Colonic mucosa (tissue), 4 donors: Measurements from ENCODE around the gene BCAM. TPM values are rescaled to one million over a fixed set of nuclear protein-coding genes. Genes with fewer than 3 reads are reported as not detected.

Source experiments
- DNase-seq: peaks from one replicate; pipeline ENCODE4 v3.0.0-alpha.2; 2020
- H3K27ac ChIP-seq: fragments of 200-600 bp; one replicate; pipeline ENCODE4 v1.8.0; 2021
- H3K27me3 ChIP-seq: fragments of 200-600 bp; one replicate; pipeline ENCODE4 v1.8.0; 2021
- H3K36me3 ChIP-seq: fragments of 200-600 bp; one replicate; pipeline ENCODE4 v1.8.0; 2021
- H3K4me1 ChIP-seq: fragments of 200-600 bp; one replicate; pipeline ENCODE4 v1.8.0; 2021; ENCODE audit warnings: mild to moderate bottlenecking
- H3K4me3 ChIP-seq: fragments of 200-600 bp; one replicate; pipeline ENCODE4 v1.8.0; 2021
- H3K9ac ChIP-seq, 2 donors: one replicate each; pipeline ENCODE4 v1.7.0; 2013; ENCODE audit warnings: control low read depth in 2 of 2, low read depth in 2 of 2, low read length in 2 of 2
- H3K9me3 ChIP-seq: fragments of 200-600 bp; one replicate; pipeline ENCODE4 v1.8.0; 2021
- intact Hi-C: fragments of 100-400 bp; cut with DNase I; formaldehyde crosslinking; loops from one replicate; pipeline ENCODE4 v1.14.1; 2022
- total RNA-seq, 2 donors: library from RNA; stranded (reverse); fragmentation: NEBNext Ultra II Directional in 1 of 2; extraction: Animal tissue kit (Norgen Biotek cat#: 25700) in 1 of 2; gene quantifications; one replicate each; pipeline ENCODE4 v1.2.1, GENCODE V29; 2021
- TF ChIP-seq, protein P1 (sequence below): fragments of 200-600 bp; IDR thresholded peaks from one replicate; pipeline ENCODE4 v1.8.0; 2022; ENCODE audit warnings: antibody characterized with exemption, mild to moderate bottlenecking
- donor health status: healthy.
- donor health status: DM: no; HTN: no; CAD: no.
- donor health status: DM: no; HTN: no; CAD: no.

Gene BCAM
- total RNA-seq, 2 donors from 2014 or later, result 15.1 to 20.7 TPM

DNA sequence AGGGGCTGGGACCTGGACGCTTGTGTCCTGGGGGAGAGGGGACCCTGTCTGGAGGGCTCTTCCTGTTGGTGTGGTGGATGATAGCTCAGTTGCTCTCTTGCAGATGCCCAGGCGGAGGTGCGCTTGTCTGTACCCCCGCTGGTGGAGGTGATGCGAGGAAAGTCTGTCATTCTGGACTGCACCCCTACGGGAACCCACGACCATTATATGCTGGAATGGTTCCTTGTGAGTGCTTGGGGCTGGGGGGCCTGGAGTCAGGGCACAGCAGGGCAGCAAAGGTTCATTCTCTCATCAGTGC lies 2.2 kb downstream of the BCAM start:
- H3K36me3 ChIP-seq, result no peaks in the 10 kb centered on the region
- H3K9me3 ChIP-seq, result no peaks in the 10 kb centered on the region
- no peak overlapping the region for H3K4me3 ChIP-seq
- DNase-seq, result no peak
- H3K27me3 ChIP-seq, result no peaks in the 10 kb centered on the region
- H3K4me1 ChIP-seq, result peaks cover 10% of the 10 kb centered on the region
- intact Hi-C loops, result no loop called here
- TF ChIP-seq, protein P1, sequence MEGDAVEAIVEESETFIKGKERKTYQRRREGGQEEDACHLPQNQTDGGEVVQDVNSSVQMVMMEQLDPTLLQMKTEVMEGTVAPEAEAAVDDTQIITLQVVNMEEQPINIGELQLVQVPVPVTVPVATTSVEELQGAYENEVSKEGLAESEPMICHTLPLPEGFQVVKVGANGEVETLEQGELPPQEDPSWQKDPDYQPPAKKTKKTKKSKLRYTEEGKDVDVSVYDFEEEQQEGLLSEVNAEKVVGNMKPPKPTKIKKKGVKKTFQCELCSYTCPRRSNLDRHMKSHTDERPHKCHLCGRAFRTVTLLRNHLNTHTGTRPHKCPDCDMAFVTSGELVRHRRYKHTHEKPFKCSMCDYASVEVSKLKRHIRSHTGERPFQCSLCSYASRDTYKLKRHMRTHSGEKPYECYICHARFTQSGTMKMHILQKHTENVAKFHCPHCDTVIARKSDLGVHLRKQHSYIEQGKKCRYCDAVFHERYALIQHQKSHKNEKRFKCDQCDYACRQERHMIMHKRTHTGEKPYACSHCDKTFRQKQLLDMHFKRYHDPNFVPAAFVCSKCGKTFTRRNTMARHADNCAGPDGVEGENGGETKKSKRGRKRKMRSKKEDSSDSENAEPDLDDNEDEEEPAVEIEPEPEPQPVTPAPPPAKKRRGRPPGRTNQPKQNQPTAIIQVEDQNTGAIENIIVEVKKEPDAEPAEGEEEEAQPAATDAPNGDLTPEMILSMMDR, result no peak
- no peak overlapping the region for H3K27ac ChIP-seq
- peak overlapping the region in 1 of 2 donors; percentile 35 for H3K9ac ChIP-seq

- Histone ChIP-seq H3K9ac (no peak overlapping the region), H3K9me3 (no peaks in the 10 kb centered on the region), H3K27ac (no peak overlapping the region), H3K4me3 (no peak overlapping the region), H3K27me3 (no peaks in the 10 kb centered on the region), H3K4me1 (peaks cover 10% of the 10 kb centered on the region), H3K36me3 (no peaks in the 10 kb centered on the region)
- intact Hi-C loops, result no loop called here
- TF ChIP-seq, protein P1, result no peak
- DNase-seq, result no peak
Observed at GRCh38 chr19:44812142-44812718, 3.3 kb downstream of the BCAM start.

DNA sequence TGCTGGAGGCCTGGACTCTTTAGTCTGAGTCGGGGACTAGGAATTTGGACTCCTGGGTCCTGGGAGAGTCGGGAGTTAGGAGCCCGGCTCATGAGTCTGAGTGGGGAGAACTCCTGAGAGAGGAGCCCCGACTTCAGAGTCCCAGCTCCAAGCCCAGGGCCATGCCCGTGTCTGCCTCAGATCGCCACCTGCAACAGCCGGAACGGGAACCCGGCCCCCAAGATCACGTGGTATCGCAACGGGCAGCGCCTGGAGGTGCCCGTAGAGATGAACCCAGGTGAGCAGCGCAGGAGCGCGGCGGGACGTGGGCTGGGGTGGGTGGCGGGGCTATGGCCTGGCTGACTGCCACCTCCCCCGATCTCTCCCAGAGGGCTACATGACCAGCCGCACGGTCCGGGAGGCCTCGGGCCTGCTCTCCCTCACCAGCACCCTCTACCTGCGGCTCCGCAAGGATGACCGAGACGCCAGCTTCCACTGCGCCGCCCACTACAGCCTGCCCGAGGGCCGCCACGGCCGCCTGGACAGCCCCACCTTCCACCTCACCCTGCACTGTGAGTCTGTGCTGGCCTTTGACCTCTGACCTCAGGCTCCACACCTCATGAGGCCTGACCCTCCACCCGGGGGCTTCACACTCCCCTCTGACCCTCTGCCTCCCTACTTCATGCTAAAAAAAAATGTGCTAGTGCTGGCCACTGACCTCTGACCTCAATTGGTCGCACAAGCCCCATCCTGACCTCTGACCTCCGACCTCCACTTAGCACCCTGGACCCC lies 4.4 kb downstream of the BCAM start:
- H3K27ac ChIP-seq, result no peak overlapping the region
- H3K9me3 ChIP-seq, result no peaks in the 10 kb centered on the region
- H3K36me3 ChIP-seq, result no peaks in the 10 kb centered on the region
- no peaks in the 10 kb centered on the region for H3K27me3 ChIP-seq
- TF ChIP-seq, protein P1, result no peak
- no peak overlapping the region for H3K4me3 ChIP-seq
- no peak for DNase-seq
- no peak overlapping the region for H3K9ac ChIP-seq
- intact Hi-C loops, result no loop called here
- peaks cover 8% of the 10 kb centered on the region for H3K4me1 ChIP-seq

DNA sequence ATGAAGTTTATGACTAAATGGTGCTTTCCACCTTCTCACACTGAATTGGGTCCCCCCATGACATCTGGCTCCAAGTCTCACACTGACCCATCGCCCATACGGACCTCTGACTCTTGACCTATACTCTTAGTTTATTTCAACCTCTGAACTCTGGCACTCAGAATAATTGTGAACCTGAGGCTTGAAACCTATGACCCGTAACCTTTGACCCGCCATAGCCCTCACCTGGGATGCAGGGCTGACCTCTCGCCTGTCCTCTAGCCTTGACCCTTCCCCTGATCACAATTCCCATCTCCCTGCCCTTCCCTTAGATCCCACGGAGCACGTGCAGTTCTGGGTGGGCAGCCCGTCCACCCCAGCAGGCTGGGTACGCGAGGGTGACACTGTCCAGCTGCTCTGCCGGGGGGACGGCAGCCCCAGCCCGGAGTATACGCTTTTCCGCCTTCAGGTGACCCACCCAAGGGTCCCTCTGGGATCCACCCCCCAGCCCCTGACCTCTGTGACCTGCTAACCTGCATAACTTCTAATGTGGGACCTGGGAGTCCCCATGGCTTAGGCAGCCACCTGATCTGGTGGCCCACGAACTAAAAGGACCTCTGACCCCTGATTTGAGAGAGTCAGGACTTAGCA lies 5.1 kb downstream of the BCAM start:
- no peaks in the 10 kb centered on the region for H3K9me3 ChIP-seq
- no peak overlapping the region for H3K4me3 ChIP-seq
- no peak for DNase-seq
- intact Hi-C loops, result no loop called here
- H3K27me3 ChIP-seq, result no peaks in the 10 kb centered on the region
- H3K4me1 ChIP-seq, result peaks cover 4% of the 10 kb centered on the region
- H3K9ac ChIP-seq, result no peak overlapping the region
- H3K27ac ChIP-seq, result no peak overlapping the region
- TF ChIP-seq, protein P1, result no peak
- H3K36me3 ChIP-seq, result no peaks in the 10 kb centered on the region

- Histone ChIP-seq H3K9me3 (no peaks in the 10 kb centered on the region), H3K36me3 (no peaks in the 10 kb centered on the region), H3K4me3 (no peak overlapping the region), H3K4me1 (no peaks in the 10 kb centered on the region), H3K27me3 (no peaks in the 10 kb centered on the region), H3K27ac (no peak overlapping the region), H3K9ac (no peak overlapping the region)
- intact Hi-C loops, result no loop called here
- no peak for DNase-seq
- TF ChIP-seq, protein P1, result no peak
Observed at GRCh38 chr19:44814517-44814916, 5.6 kb downstream of the BCAM start.
